ENCODE results near the gene NPHP4. TPM values are rescaled to one million over a fixed set of nuclear protein-coding genes. Genes with fewer than 3 reads are reported as not detected.

NPHP4 gene
- total RNA-seq, 1 donor from 2014 or later: 16.1 TPM

DNA sequence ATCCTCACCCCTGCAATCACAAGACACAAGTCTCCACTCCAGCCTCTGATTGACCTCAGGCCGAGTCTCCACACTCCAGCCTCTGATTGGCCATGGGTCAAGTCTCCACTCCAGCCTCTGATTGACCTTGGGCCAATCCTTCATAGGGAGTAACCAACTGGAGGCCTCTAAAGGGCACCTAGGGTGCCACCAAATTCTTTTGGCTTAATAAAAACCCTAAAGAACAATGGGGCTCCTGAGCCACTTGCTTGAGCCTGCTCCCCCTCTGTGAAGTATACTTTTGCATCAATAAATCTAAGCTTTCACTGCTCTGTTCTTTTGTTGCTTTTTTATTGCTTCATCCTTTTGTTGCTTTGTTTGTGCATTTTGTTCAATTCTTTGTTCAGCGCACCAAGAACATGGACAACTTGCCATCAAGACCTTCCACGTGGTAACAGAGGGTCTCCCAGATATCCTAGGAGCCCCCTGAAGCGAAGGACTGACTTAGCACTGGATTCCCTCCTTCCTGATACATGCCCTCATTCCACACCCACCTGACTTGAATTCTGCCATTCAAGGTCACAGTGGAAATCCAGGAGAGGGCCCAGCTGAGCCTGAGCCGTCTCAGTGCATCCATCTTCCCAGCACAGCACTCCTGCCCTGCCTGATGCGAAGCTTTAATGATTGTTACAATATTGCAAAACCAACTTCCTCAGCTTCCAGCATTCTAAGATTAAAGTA lies 152.9 kb downstream of the NPHP4 start:
- TF ChIP-seq CTCF (IDR thresholded peaks at IDR 0.05): no peak
- Histone ChIP-seq H3K9me3 (no peaks in the 10 kb centered on the region), H3K27ac (no peak overlapping the region), H3K4me1 (no peaks in the 10 kb centered on the region), H3K4me3 (no peak overlapping the region), H3K27me3 (ENCODE audit: low read depth) (peaks cover 25% of the 10 kb centered on the region), H3K36me3 (no peaks in the 10 kb centered on the region)
- intact Hi-C loops (cut with DNase I): no loop called here
- DNase-seq (no peak), ATAC-seq (no peak)

DNA sequence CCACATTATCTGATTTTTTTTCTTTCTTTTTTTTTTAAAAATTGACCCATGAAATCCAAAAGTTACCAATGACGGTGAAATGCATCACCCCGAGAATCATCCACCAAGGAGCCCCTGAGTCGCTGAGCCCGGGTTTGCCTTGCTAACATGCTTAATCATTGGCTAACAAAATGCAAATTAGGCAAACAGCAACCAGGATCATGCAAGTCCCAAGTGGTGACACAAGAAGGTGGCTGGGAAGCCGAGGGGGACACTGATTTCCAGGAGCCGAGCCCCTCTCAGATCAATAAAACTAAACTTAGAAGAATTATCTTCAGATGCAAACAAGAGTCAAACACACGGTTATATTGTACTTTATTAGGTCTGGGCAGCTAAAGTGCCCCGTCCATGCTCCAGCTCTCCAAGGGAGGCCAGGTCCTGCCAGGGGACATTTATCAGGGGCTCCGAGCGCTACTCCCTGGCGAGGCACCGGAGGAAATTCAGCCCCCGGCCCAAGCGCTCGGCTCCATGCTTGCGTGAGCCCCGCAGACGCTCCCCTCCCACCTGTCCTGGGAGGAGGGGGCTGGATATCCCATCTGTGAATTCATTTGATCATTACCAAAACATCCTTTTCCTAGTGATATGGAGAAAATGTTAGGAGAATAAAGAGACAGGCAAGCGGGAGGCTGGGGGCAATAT lies 154.1 kb downstream of the NPHP4 start:
- Histone ChIP-seq H3K4me3 (no peak overlapping the region), H3K4me1 (no peaks in the 10 kb centered on the region), H3K27me3 (ENCODE audit: low read depth) (peaks cover 25% of the 10 kb centered on the region), H3K27ac (no peak overlapping the region), H3K36me3 (no peaks in the 10 kb centered on the region), H3K9me3 (no peaks in the 10 kb centered on the region)
- TF ChIP-seq CTCF (IDR thresholded peaks at IDR 0.05): no peak
- no peak for ATAC-seq
- intact Hi-C loops (cut with DNase I): no loop called here
- no peak for DNase-seq

DNA sequence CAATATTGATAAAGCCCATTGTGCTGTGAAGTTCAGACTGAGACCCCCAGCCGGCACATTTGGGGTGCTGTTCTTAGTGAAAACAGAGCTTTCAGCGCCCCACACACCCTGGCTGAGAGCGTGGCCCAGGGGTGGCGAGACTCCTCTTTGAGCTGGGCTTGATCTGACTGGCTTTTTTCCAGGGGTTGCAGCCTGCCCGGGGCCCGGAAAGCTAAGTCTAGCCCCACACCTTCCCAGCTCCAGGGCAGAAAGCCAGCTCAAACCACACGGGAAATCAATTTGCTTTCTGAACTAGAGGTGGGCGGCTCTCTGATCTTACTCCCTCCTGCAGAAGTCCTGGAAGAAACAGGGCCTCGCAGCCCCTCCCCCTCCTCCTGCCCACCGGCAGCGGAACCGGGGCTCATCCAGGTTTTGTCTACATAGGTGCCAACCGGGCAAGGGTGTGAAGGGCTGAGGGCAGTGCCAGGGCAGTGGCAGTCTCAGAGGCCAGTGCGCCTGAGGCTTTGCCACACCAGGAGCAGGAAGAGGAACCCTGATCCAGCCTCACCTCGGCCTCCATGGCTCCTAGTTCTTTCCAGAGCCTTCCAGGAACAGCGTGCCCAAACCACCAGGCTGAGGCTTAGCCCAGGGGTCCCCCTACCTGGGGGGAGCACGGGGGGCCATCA lies 155.3 kb downstream of the NPHP4 start:
- no peaks in the 10 kb centered on the region for H3K4me1 ChIP-seq
- H3K9me3 ChIP-seq: no peaks in the 10 kb centered on the region
- no peak for DNase-seq
- H3K36me3 ChIP-seq: no peaks in the 10 kb centered on the region
- H3K27ac ChIP-seq: no peak overlapping the region
- TF ChIP-seq CTCF (IDR thresholded peaks at IDR 0.05): no peak
- peaks cover 17% of the 10 kb centered on the region for H3K27me3 ChIP-seq (ENCODE audit: low read depth)
- no peak for ATAC-seq
- intact Hi-C loops (cut with DNase I): no loop called here
- no peak overlapping the region for H3K4me3 ChIP-seq

GRCh38 chr1:5835179-5835562 lies 157.1 kb downstream of the NPHP4 start:
- no peaks in the 10 kb centered on the region for H3K4me1 ChIP-seq
- no peaks in the 10 kb centered on the region for H3K36me3 ChIP-seq
- TF ChIP-seq CTCF (IDR thresholded peaks at IDR 0.05): no peak
- intact Hi-C loops (cut with DNase I): no loop called here
- no peaks in the 10 kb centered on the region for H3K9me3 ChIP-seq
- peaks cover 24% of the 10 kb centered on the region for H3K27me3 ChIP-seq (ENCODE audit: low read depth)
- no peak overlapping the region for H3K4me3 ChIP-seq
- ATAC-seq: no peak
- DNase-seq: no peak
- no peak overlapping the region for H3K27ac ChIP-seq

GRCh38 chr1:5834477-5835178 lies 157.6 kb downstream of the NPHP4 start:
- H3K27me3 ChIP-seq (ENCODE audit: low read depth): peaks cover 27% of the 10 kb centered on the region
- H3K9me3 ChIP-seq: no peaks in the 10 kb centered on the region
- intact Hi-C loops (cut with DNase I): no loop called here
- H3K36me3 ChIP-seq: no peaks in the 10 kb centered on the region
- DNase-seq (no peak), ATAC-seq (no peak)
- TF ChIP-seq CTCF (IDR thresholded peaks at IDR 0.05): no peak
- no peak overlapping the region for H3K4me3 ChIP-seq
- H3K27ac ChIP-seq: no peak overlapping the region
- H3K4me1 ChIP-seq: no peaks in the 10 kb centered on the region
